Measurements from ENCODE around the gene CPT1C.

DNA sequence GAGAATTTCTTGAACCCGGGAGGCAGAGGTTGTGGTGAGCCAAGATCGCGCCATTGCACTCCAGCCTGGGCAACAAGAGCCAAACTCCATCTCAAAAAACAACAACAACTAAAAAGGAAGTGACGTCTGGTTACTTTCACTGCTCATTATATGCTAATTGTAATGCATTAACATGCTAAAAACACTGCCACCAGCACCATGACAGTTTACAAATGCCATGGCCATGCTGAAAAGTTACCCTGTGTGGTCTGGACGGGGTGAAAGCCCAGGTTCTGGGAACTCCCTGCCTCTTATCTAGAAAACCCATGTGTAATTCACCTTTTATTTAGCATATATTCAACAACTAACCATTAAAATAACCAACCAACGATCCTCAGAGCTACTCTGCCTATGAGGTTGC lies 28.1 kb downstream of the CPT1C start:
- TF ChIP-seq, protein P1, sequence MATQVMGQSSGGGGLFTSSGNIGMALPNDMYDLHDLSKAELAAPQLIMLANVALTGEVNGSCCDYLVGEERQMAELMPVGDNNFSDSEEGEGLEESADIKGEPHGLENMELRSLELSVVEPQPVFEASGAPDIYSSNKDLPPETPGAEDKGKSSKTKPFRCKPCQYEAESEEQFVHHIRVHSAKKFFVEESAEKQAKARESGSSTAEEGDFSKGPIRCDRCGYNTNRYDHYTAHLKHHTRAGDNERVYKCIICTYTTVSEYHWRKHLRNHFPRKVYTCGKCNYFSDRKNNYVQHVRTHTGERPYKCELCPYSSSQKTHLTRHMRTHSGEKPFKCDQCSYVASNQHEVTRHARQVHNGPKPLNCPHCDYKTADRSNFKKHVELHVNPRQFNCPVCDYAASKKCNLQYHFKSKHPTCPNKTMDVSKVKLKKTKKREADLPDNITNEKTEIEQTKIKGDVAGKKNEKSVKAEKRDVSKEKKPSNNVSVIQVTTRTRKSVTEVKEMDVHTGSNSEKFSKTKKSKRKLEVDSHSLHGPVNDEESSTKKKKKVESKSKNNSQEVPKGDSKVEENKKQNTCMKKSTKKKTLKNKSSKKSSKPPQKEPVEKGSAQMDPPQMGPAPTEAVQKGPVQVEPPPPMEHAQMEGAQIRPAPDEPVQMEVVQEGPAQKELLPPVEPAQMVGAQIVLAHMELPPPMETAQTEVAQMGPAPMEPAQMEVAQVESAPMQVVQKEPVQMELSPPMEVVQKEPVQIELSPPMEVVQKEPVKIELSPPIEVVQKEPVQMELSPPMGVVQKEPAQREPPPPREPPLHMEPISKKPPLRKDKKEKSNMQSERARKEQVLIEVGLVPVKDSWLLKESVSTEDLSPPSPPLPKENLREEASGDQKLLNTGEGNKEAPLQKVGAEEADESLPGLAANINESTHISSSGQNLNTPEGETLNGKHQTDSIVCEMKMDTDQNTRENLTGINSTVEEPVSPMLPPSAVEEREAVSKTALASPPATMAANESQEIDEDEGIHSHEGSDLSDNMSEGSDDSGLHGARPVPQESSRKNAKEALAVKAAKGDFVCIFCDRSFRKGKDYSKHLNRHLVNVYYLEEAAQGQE (IDR thresholded peaks at IDR 0.05; ENCODE audit: insufficient read depth in 1 of 2, low read depth in 2 of 2, low read length in 2 of 2) = no peak
- TF ChIP-seq FOXP2 (optimal IDR thresholded peaks at IDR 0.05; ENCODE audit: borderline replicate concordance, extremely low read depth, extremely low read length, insufficient read depth) = no peak
- TF ChIP-seq POLR2AphosphoS5 (IDR thresholded peaks at IDR 0.05; ENCODE audit: low read depth, low read length) = no peak
- TF ChIP-seq SIN3A (IDR thresholded peaks at IDR 0.05; ENCODE audit: borderline replicate concordance, insufficient read depth, low read length) = no peak
